ENCODE data around the gene RAB26. TPM values are rescaled to one million over a fixed set of nuclear protein-coding genes. Genes with fewer than 3 reads are reported as not detected.

RAB26 gene
- total RNA-seq, 1 donor from 2014 or later = 2.1 TPM

GRCh38 chr16:2156849-2157224 is 8.4 kb downstream of the RAB26 start:
- TF ChIP-seq, protein P1, sequence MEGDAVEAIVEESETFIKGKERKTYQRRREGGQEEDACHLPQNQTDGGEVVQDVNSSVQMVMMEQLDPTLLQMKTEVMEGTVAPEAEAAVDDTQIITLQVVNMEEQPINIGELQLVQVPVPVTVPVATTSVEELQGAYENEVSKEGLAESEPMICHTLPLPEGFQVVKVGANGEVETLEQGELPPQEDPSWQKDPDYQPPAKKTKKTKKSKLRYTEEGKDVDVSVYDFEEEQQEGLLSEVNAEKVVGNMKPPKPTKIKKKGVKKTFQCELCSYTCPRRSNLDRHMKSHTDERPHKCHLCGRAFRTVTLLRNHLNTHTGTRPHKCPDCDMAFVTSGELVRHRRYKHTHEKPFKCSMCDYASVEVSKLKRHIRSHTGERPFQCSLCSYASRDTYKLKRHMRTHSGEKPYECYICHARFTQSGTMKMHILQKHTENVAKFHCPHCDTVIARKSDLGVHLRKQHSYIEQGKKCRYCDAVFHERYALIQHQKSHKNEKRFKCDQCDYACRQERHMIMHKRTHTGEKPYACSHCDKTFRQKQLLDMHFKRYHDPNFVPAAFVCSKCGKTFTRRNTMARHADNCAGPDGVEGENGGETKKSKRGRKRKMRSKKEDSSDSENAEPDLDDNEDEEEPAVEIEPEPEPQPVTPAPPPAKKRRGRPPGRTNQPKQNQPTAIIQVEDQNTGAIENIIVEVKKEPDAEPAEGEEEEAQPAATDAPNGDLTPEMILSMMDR (IDR thresholded peaks at IDR 0.05) = no peak
- no peak for TF ChIP-seq EZH2 (IDR thresholded peaks at IDR 0.05)
- TF ChIP-seq EZH2phosphoT487 (IDR thresholded peaks at IDR 0.05) = no peak
- peak overlapping the region; percentile 92 for H3K4me2 ChIP-seq
- Mint-ChIP-seq H3K27ac (peak overlapping the region; percentile 42), H3K9me3 (no peaks in the 10 kb centered on the region), H3K4me1 (peaks cover 45% of the 10 kb centered on the region), H3K4me3 (peak overlapping the region; percentile 94), H3K27me3 (ENCODE audit: insufficient read depth, low read depth) (peaks cover 4% of the 10 kb centered on the region), H3K36me3 (peaks cover 2% of the 10 kb centered on the region)
- H3K79me2 ChIP-seq (ENCODE audit: low read depth) = peaks cover 91% of the 10 kb centered on the region
- no peaks in the 10 kb centered on the region for H3K27me3 ChIP-seq
- peak overlapping the region; percentile 84 for H3K4me3 ChIP-seq
- H3K4me1 ChIP-seq = peaks cover 43% of the 10 kb centered on the region
- no peak overlapping the region for H2AFZ ChIP-seq (replicated peaks)
- peaks cover 40% of the 10 kb centered on the region for H3F3A ChIP-seq (ENCODE audit: low read depth)
- H3K27ac ChIP-seq = no peak overlapping the region
- peaks cover 88% of the 10 kb centered on the region for H4K20me1 ChIP-seq (ENCODE audit: low read depth)
- H3K36me3 ChIP-seq = no peaks in the 10 kb centered on the region
- no peak for DNase-seq (ENCODE audit: low spot score)
- no peaks in the 10 kb centered on the region for H3K9me3 ChIP-seq (ENCODE audit: low read depth)
- H3K9ac ChIP-seq = no peak overlapping the region

DNA sequence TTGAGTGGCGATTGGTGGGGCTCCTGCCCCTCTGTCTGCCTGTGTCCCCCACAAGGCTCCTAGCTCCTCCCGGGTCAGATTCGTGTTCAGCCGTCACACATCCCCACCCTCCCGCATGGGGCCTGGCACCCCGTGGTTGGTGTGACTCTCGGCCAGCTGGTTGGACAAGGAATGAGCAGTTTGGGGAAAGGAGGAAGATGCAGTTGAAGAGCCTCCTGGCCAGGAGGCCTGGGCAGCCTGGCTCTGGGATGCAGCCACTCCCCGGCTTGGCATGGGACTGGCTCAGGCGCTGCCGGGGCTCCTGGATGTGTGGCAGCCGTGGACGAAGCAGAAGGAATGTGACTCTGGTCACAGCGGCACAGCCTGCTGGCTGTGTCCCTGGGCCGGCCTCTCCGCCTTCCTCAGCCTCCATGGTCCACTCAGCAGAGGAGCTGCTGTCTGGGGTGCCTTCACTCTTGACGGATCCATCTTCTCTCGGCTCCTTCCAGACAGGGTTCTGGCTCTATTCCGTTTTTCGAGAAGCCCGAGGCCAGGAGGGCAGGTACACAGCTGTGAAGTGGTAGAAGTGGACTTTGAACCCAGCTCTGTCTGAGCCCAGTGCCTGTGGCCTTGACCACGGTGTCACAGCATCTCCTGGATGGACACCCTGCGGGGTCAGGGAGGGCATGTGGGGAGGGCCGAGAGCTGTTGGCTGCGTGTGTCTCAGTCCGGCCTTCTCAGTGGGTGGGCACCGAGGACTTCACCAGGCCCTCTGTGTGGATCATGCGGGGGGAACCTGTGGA is 9.2 kb downstream of the RAB26 start:
- Histone ChIP-seq H3K27me3 (no peaks in the 10 kb centered on the region), H2AFZ (replicated peaks) (no peak overlapping the region), H3K9ac (no peak overlapping the region), H3K27ac (no peak overlapping the region), H3K4me1 (peaks cover 41% of the 10 kb centered on the region), H3K9me3 (ENCODE audit: low read depth) (no peaks in the 10 kb centered on the region), H3K4me2 (no peak overlapping the region), H3K36me3 (no peaks in the 10 kb centered on the region), H3F3A (ENCODE audit: low read depth) (peaks cover 32% of the 10 kb centered on the region), H3K4me3 (no peak overlapping the region), H3K79me2 (ENCODE audit: low read depth) (peaks cover 91% of the 10 kb centered on the region), H4K20me1 (ENCODE audit: low read depth) (peaks cover 87% of the 10 kb centered on the region)
- DNase-seq (ENCODE audit: low spot score) = no peak
- Mint-ChIP-seq H3K36me3 (peaks cover 2% of the 10 kb centered on the region), H3K4me3 (peak overlapping the region; percentile 94), H3K27ac (peak overlapping the region; percentile 42), H3K27me3 (ENCODE audit: insufficient read depth, low read depth) (peaks cover 4% of the 10 kb centered on the region), H3K4me1 (peaks cover 43% of the 10 kb centered on the region), H3K9me3 (no peaks in the 10 kb centered on the region)
- no peak for TF ChIP-seq EZH2phosphoT487 (IDR thresholded peaks at IDR 0.05)
- TF ChIP-seq, protein P1 (IDR thresholded peaks at IDR 0.05) = no peak
- TF ChIP-seq EZH2 (IDR thresholded peaks at IDR 0.05) = no peak

GRCh38 chr16:2158262-2158638 is 9.8 kb downstream of the RAB26 start:
- no peak overlapping the region for H3K27ac Mint-ChIP-seq
- Histone ChIP-seq H3K4me2 (no peak overlapping the region), H2AFZ (replicated peaks) (no peak overlapping the region), H3F3A (ENCODE audit: low read depth) (peaks cover 26% of the 10 kb centered on the region), H3K4me3 (no peak overlapping the region), H3K79me2 (ENCODE audit: low read depth) (peaks cover 89% of the 10 kb centered on the region), H3K9me3 (ENCODE audit: low read depth) (no peaks in the 10 kb centered on the region), H3K36me3 (no peaks in the 10 kb centered on the region), H3K27me3 (no peaks in the 10 kb centered on the region), H3K9ac (no peak overlapping the region), H4K20me1 (ENCODE audit: low read depth) (peaks cover 87% of the 10 kb centered on the region), H3K4me1 (peaks cover 35% of the 10 kb centered on the region), H3K27ac (no peak overlapping the region)
- no peaks in the 10 kb centered on the region for H3K9me3 Mint-ChIP-seq
- peaks cover 5% of the 10 kb centered on the region for H3K27me3 Mint-ChIP-seq (ENCODE audit: insufficient read depth, low read depth)
- H3K36me3 Mint-ChIP-seq = peaks cover 2% of the 10 kb centered on the region
- TF ChIP-seq, protein P1 (IDR thresholded peaks at IDR 0.05) = no peak
- TF ChIP-seq EZH2 (IDR thresholded peaks at IDR 0.05) (no peak), EZH2phosphoT487 (IDR thresholded peaks at IDR 0.05) (no peak)
- peak overlapping the region; percentile 94 for H3K4me3 Mint-ChIP-seq
- H3K4me1 Mint-ChIP-seq = peaks cover 43% of the 10 kb centered on the region
- no peak for DNase-seq (ENCODE audit: low spot score)

All from neural progenitor cell (in vitro differentiated cells).